Activated naive CD4-positive, alpha-beta T cell (primary cell): ENCODE data around the gene AP5S1.
"Not testable (repeated sequence)": the region's sequence is repeated elsewhere in the genome, so short reads cannot be mapped to it uniquely, and the experiment has no call there.

ENCODE experiments used
- DNase-seq, 4 experiments: peaks; one replicate each; lab custom pipeline; 2025; lab: John Stamatoyannopoulos, UW

AP5S1 gene

GRCh38 chr20:3812259-3812681, 8.1 kb upstream of the AP5S1 start:
- no peak for DNase-seq

DNA sequence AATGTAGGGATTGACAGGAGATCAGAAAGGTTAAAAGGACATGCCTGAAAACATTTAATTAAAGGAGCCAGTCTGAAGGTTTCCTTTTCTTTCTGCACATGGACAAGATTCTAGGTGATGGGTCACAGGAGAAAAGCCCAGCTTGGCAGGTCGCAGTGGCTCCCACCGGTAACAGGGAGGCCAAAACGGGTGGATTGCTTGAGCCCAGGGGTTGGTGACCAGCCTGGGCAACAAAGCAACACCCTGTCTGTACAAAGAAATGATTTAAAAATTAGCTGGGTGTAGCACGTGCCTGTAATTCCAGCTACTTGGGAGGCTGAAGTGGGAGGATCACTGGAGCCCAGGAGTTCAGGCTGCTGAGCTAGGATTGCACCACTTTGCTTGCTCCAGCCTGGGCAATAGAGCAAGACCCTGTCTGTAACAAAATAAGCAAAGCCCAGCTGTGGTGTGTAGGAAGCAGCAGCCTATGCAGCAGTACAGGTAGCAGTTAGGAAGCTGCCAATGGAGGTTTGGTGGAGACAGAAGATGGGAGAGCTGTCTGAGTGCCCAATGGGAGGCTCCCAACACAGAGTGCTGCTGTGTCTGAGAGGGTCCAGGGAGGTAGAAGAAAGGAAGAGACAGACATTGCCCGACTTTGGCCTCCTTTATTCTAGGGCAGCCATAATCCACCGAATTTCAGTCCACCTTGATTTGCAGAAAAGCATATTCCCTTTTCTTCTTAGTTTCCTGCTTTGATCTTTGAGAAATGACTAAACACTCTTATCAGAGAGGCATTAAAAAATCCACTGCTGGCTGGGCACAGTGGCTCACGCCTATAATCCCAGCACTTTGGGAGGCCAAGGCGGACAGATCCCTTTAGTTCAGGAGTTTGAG, 7.1 kb upstream of the AP5S1 start:
- no peak for DNase-seq

DNA sequence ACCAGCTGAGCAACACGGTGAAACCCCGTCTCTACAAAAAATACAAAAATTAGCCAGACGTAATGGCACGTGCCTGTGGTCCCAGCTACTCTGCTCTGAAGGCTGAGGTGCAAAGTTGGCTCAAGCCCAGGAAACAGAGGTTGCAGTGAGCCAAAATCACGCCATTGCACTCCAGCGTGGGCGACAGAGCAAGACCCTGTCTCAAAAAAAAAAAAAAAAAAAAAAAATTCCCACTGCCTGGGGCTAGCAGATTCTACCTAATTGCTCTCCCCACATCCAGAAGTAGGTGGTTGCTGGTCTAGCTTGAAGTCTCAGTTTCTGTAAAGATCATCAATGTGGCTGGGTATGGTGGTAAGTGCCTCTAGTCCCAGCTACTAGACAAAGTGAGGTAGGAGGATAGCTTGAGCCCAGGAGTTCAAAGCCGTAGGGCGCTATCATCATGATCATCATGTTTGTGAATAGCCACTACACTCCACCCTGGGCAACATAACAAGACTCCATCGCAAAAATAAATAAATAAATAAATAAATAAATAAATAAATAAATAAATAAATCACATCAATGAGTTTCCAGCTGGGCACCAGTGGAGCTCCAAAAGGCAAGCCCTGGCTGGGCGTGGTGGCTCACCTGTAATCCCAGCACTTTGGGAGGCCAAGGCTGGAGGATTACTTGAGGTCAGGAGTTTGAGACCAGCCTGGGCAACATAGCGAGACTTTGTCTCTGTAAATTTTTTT, 6.3 kb upstream of the AP5S1 start:
- DNase-seq = no peak

DNA sequence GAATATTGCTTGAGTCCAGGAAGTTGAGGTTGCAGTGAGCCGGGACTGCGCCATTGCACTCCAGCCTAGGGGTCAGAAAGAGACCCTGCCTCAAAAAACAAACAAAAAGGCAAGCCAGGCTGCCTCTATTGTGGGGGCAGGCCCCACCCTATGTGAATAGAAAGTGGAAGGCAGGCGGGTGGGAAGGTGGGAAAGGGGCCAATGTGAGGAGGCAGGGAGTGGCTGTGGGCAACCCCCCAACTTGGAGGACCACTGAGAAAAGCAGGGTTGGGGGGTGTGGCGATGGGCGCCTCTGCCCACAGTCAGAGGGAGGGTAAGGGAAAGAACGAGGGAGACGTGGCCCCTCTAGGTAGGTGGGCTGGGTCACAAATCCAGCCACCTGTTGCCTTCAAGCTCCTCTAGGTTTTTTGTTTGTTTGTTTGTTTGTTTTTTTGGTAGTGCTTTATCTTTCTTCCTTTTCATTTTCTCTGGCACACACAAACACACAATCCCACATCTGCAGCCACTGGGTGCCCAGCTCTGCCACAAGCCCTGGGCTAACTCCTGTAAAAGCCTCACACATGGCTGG, 5.3 kb upstream of the AP5S1 start:
- DNase-seq = no peak

- DNase-seq = peak in 1 of 4 experiments; percentile 13
Observed at GRCh38 chr20:3815703-3816315, 4.5 kb upstream of the AP5S1 start.

GRCh38 chr20:3818155-3819151, 1.9 kb upstream of the AP5S1 start:
- no peak for DNase-seq

GRCh38 chr20:3819411-3820047, 818 bp upstream of the AP5S1 start:
- no peak for DNase-seq

GRCh38 chr20:3820901-3821727, 767 bp downstream of the AP5S1 start:
- DNase-seq = no peak

- no peak for DNase-seq
Observed at GRCh38 chr20:3821996-3822395, 1.6 kb downstream of the AP5S1 start.

DNA sequence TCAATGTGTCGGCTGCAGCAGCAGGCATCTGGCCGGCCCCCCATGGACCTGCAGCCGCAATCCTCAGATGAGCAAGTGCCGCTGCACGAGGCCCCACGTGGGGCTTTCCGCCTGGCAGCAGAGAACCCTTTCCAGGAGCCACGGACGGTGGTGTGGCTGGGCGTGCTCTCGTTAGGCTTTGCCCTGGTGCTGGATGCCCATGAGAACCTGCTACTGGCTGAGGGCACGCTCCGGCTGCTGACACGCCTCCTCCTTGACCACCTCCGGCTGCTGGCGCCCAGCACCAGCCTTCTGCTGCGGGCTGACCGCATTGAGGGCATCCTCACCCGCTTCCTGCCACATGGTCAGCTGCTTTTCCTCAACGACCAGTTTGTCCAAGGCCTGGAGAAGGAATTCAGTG, 3.5 kb downstream of the AP5S1 start:
- no peak for DNase-seq

DNA sequence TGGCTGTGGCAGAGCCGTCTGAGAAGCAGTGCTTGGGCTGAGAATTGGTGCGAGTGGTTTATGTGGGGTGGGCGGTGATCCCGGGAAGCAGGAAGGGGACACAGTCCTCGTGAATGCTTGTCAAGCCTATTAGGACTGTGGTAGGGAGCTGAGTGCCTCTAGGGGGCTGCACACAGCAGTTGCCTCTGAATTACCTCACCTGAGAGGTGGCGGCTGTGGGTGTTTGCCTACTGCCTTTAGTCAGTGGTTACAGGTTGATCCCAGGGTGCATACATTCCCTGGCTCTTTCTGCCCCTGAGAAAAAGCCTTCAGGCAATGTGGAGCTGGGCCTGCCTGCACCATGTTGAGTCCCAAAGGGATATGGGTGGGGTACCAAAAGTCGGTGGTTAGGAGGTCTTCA, 5.2 kb downstream of the AP5S1 start:
- DNase-seq = no peak

DNA sequence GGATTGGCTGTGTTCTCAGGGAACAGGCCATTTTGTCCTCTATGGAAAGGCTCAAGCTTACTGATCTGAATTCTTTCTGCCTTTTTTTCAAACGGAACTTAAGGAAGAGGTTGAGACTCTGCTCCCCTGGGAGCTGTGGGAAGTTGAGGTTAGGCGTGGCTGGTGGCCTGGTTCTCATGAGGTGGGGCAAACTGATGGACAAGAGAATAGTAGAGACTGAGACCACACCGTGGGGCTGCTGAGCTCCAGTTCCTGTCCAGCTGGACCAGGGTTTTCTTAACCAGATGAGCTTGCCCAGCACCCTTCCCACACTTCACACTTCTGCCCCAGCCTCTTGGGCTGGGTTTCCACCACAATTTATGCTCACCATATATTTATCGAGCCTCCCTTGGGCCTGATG, 6.1 kb downstream of the AP5S1 start:
- DNase-seq = no peak

DNA sequence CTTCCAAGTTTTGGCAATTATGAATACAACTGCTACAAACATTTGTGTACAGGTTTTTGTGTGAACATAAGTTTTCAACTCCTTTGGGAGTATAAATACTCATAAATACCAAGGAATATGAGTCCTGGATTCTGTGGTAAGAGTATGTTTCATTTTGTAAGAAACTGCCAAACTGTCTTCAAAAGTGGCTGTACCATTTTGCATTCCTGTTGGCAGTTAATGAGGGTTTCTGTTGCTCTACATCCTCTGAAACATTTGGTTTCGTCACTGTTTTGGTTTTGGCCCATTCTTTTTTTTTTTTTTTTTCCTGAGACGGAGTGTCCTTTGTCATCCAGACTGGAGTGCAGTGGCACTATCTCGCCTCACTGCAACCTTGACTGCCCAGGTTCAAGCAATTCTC, 8.5 kb downstream of the AP5S1 start:
- no peak for DNase-seq

DNA sequence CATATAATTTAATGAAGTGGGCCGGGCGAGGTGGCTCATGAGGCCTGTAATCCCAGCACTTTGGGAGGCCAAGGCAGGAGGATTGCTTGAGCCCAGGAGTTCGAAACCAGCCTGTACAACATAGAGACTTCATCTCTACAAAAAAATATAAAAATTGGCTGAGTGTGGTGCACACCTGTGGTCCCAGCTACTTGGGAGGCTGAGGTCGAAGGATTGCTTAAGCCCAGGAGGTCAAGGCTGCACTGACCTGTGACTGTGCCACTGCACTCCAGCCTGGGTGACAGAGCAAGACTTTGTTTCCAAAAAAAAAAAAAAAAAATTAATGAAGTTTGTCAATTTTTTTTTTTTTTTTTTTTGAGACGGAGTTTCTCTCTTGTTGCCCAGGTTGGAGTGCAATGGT, 9.5 kb downstream of the AP5S1 start:
- not testable (repeated sequence) for DNase-seq

- no peak for DNase-seq
Observed at GRCh38 chr20:3836132-3836531, 15.8 kb downstream of the AP5S1 start.

GRCh38 chr20:3839328-3839727, 19.0 kb downstream of the AP5S1 start:
- DNase-seq = no peak

DNA sequence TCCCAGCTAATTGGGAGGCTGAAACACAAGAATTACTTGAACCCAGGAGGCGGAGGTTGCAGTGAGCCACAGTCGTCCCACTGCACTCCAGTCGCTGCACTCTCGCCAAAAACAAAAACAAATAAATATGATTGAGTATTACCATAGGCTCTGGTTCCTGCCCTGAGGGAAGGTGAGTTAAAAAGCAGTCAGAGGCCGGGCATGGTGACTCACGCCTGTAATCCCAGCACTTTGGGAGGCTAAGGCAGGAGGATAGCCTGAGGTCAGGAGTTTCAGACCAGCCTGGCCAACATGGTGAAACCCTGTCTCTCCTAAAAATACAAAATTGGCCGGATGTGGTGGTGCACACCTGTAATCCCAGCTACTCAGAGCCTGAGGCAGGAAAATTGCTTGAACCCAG, 19.9 kb downstream of the AP5S1 start:
- not testable (repeated sequence) for DNase-seq

DNA sequence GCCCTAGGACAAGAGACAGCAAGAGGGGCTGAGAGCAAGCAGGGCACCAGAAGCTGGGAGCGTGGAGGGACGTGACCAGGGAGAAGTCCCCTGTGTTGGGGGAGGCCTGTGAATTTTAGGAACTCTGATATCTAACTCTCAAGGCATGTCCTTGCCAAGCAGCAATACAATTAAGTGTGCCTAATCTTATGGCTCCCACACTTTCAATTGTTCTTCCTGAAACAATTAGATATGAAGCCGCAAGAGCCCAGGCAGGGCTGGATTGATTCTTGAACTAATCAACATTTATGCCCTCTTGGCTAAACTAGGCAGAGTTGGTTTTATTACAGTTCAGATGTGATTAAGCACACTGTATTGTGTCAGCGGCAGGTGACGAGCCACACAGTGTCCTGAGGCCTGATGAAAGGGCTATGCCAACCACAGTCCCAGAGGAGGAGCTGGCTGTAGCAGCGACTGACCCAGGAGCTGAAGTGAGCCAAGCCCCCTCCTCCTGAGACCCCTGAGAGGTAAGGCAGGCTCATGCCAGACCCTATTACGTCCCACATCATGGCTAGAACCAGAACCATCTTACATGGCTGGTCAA, 22.1 kb downstream of the AP5S1 start:
- DNase-seq = no peak

- no peak for DNase-seq
Observed at GRCh38 chr20:3843490-3843889, 23.1 kb downstream of the AP5S1 start.
